GM18499 (cell line): ENCODE data around the gene FBXW11.

ENCODE experiments used
- ATAC-seq: cut with Tn5 transposase; IDR thresholded peaks from one replicate; pipeline ENCODE4 v1.9.1; 2021; ENCODE audit warnings: moderate number of reproducible peaks; ENCODE audit not compliant: insufficient read depth, unreplicated experiment

Gene FBXW11

GRCh38 chr5:171848911-171849520 lies 157.4 kb downstream of the FBXW11 start:
- no peak for ATAC-seq

GRCh38 chr5:171848486-171848885 lies 158.0 kb downstream of the FBXW11 start:
- ATAC-seq = no peak

- no peak for ATAC-seq
Observed at GRCh38 chr5:171848006-171848405, 158.4 kb downstream of the FBXW11 start.

GRCh38 chr5:171847026-171847425 lies 159.4 kb downstream of the FBXW11 start:
- ATAC-seq = no peak

- no peak for ATAC-seq
Observed at GRCh38 chr5:171846323-171846722, 160.1 kb downstream of the FBXW11 start.

GRCh38 chr5:171845857-171846256 lies 160.6 kb downstream of the FBXW11 start:
- no peak for ATAC-seq

GRCh38 chr5:171845040-171845630 lies 161.3 kb downstream of the FBXW11 start:
- no peak for ATAC-seq

GRCh38 chr5:171842777-171843328 lies 163.6 kb downstream of the FBXW11 start:
- ATAC-seq = no peak

- no peak for ATAC-seq
Observed at GRCh38 chr5:171841984-171842776, 164.3 kb downstream of the FBXW11 start.

- ATAC-seq = no peak
Observed at GRCh38 chr5:171840711-171841522, 165.5 kb downstream of the FBXW11 start.

- no peak for ATAC-seq
Observed at GRCh38 chr5:171840066-171840465, 166.4 kb downstream of the FBXW11 start.

GRCh38 chr5:171839112-171839511 lies 167.3 kb downstream of the FBXW11 start:
- no peak for ATAC-seq

- ATAC-seq = no peak
Observed at GRCh38 chr5:171838066-171838465, 168.4 kb downstream of the FBXW11 start.

- ATAC-seq = no peak
Observed at GRCh38 chr5:171837522-171837921, 168.9 kb downstream of the FBXW11 start.

GRCh38 chr5:171835066-171835465 lies 171.4 kb downstream of the FBXW11 start:
- ATAC-seq = no peak

GRCh38 chr5:171834461-171834860 lies 172.0 kb downstream of the FBXW11 start:
- ATAC-seq = no peak

- ATAC-seq = no peak
Observed at GRCh38 chr5:171832775-171833174, 173.7 kb downstream of the FBXW11 start.

- ATAC-seq = no peak
Observed at GRCh38 chr5:171830686-171831085, 175.8 kb downstream of the FBXW11 start.

GRCh38 chr5:171827162-171827561 lies 179.3 kb downstream of the FBXW11 start:
- no peak for ATAC-seq

GRCh38 chr5:171826132-171826531 lies 180.3 kb downstream of the FBXW11 start:
- no peak for ATAC-seq
